Stimulated activated CD8-positive, alpha-beta memory T cell treated with anti-CD3 and anti-CD28 coated beads, Interleukin-4, amount 100 ng/mL, for 4 hours (primary cell): Measurements from ENCODE around the gene POLR1D.
"Not testable (repeated sequence)": the region's sequence is repeated elsewhere in the genome, so short reads cannot be mapped to it uniquely, and the experiment has no call there.

Experiments used
- DNase-seq, 2 donors: peaks; one replicate each; pipeline ENCODE4 v3.0.0-alpha.2; 2020; ENCODE audit warnings: low read depth in 2 of 2, low spot score in 1 of 2

Gene POLR1D

DNA sequence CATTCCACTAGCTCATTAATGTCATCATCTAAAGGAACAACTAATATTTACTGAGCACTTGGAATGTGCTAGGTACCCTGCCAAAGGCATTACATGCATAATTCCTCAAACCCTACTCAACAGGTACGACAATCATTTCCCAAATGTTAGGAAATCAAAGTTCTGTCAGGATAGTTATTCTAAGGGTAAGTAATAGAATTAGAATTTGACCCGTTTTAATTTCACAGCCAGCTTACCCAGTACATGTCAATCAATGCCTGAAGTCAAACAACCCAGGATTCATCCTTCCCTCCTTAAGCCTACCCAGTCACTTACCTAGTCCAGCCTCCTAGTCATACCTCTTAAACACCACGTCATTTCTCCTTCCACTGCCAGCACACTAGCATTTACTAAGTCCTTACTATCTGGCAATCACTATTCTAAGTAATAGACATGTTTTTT lies 3.8 kb upstream of the POLR1D start:
- no peak for DNase-seq

DNA sequence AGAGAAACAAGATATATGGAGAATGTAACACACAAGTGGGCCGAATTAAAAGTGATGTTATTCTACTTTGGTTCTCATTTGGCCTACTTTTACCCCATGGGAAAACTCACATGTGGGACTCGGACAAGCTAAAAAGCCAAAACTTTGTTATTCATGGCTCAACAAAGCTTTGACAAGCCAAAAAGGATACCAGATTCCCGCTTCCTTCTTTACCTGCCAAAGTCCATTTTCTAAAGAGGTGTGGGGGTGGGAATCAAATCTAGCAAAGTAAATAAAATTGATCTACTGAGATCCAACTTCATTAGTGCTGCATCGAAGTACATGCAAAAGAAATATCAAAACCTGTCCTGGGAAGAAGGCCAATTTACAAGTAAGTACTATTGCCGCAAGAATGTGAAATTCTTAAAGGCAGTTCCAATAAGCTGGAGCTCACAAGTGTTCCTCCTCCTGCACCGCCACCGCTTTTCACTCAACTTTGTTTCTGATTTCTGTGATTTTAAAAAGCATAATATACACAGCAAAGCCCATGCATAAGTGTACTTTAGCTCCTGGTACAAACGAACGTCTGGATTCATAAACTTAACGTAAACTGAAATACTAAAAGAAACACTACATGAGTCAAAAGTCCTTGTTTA lies 2.5 kb upstream of the POLR1D start:
- DNase-seq: no peak

DNA sequence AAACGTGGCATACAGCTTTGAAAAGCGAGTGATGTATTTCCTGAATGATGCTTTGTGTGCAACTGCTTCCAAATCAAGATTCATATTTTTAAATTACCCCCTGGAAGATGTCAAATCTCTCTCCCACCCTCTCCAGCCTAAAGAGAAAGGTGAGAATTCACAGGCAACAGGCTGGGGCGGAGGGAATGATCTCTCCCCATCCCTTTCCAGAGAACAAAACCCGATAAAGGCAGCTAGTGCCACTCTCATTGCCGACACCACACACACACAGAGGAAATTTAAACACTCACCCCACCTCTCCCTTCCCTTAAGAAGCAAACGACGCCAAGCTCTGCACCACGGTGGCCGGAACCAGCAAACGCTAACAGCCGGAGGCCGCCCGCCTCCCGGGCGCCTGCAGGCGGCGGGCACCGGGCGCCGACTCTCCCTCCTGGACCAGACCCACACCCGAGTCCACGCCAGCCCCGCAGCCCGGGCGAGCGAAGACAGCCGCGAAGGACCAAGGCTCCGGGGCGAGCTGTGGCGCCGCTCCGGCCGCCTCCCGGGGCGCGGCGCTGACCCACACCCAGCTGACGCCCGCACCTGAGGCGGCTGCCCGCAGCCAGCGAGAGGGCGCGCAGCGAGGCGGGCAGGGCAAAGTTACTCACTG lies 1.8 kb upstream of the POLR1D start:
- DNase-seq: no peak

DNA sequence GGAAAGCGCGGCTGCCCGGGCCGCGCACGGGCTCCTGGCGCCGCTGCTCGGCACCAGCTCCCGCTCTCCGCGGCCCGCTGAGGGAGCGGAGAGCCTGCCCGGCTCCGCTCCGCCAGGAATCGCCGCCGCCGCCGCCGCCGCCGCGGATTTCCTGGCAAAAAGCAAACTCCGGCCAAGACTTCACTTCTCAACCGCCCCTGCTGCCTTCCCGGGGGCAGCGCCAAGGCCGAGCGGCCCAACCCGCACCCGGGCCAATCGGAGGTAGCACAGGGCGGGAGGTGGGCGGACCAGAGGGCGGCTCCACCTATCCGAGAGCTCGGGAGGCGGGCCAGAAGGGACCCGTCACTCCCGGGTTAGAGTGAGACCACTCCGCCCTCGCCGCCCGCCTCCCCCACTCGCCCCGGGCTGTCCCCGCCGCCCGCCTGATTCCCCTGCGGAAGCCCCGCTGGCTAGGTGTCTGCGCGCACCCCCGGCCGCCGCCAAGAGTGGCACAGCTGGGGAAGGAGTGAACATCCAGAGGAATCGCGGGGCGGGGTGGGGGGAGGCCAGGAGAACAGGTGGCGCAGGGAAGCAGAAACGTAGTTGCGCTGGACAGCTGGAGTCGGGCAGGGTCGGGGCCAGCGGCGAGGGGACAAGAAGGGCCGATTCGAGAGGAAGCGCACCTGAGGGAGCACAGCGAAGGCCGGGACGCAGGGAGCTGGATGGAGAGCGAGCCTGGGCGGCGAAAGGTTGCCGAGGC lies 1.1 kb upstream of the POLR1D start, which contains the start of gene LNX2:
Gene LNX2 (minus strand): TSS at position 153 of the 739 bp plus-strand sequence. CDS start 38,826 bp downstream, outside the sequence.
- DNase-seq: peak; percentile 91 to 94

DNA sequence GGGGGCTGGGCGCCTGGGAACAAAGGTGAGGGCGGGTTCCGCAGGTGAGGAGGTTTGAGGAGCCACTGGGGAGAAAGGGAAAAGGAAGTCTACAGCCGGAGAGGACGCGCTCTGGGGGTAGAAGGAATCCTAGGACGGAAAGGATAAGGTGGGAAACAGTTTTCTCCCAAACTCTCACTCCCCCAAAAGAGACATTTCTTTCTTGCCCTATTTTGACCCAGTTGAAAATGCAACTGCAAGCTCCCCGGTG lies 651 bp upstream of the POLR1D start:
- DNase-seq: no peak

DNA sequence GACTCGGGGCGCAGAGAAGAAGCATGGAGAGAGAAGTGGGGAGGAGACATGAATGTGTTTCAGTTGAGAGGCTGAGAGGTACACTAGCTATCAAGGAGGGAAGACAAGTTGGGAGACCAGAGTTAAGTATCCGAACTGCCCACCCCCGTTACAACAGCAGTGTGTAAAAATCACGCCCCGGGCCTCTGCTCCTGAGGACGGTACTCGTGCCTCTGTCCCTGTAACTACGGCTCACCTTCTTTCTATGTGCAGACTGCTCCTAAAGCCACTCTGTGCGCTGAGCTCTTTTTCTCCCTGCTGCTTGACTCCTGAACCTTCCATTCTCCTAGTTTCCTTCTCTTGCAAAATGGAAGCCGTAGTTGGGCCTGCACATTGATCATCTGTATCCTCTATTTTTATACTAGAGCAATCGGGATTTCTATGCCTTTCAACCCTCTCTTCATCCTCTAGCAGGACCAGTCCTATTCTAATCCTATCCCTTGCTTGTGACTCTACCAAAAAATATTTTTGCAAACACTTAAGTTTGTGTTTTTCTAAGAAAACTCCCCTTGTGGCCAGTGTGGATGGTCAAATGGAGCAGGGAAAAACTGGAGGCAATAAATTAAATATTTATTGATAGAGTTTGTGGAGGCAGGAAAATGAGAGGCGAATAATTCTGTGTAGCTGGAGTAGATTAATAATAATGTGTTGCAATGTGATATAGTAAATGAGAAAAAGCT lies 569 bp downstream of the POLR1D start:
- DNase-seq: no peak

DNA sequence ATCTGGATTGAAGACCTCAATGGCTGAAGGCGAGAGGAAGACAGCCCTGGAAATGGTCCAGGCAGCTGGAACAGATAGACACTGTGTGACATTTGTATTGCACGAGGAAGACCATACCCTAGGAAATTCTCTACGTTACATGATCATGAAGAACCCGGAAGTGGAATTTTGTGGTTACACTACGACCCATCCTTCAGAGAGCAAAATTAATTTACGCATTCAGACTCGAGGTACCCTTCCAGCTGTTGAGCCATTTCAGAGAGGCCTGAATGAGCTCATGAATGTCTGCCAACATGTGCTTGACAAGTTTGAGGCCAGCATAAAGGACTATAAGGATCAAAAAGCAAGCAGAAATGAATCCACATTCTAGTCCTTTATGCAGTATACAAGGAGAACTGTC lies 1.2 kb downstream of the POLR1D start:
- no peak for DNase-seq

DNA sequence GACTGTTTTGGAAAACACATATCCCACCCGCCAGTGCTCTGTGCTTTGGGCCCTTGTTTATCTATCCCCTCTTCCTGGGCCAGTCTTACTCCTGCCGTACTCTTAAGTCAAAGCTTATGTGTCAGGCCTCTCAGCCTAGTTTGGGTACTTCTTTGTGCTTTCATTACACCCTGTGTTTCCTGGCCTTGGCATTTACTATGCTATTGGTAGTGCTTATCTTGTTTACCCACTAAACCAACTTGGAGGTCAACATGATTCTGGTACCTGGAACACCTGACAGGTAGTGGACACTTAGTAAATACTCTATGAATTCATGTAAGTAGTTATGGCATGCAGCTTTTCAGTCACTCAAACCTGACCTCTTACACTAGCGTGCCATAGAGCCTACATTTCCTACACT lies 2.4 kb downstream of the POLR1D start:
- no peak for DNase-seq

DNA sequence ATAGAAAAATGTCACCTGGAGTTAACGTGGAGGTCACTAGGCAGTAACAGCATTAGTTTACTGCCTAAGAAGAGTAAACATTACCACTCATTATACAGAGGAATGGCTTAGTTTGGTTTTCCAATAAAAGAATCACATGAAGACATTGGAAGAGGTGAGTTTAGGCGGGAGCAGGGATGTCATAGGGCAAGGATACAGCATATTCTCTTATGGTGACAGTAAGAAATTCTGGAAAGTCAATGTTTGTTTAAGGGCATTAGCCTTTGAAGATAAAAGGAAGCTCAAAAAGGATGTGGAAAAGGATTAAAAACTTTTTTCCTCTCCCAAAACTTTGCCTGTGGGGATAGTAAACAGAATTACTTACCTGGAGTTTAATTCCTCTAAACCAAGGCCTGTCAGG lies 4.1 kb downstream of the POLR1D start:
- DNase-seq: no peak

DNA sequence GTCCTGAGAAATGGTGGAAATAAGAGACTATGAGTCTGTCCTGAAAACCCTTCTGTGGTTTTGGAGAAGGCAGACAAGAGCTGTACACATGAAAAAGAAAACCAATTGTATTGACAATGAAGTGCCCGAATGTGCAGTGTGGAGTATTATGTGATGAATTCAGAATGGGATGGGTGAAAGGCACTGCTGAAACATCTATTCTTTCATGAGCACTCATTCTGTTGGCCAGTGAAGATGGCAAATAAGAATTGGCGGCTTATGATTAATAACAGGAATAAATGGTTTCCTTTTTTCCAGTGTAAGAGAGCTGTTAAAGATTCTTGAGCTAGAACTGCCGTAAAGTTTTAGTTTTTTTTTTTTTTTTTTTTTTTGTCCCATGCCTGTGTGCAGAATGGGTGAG lies 5.7 kb downstream of the POLR1D start:
- no peak for DNase-seq

DNA sequence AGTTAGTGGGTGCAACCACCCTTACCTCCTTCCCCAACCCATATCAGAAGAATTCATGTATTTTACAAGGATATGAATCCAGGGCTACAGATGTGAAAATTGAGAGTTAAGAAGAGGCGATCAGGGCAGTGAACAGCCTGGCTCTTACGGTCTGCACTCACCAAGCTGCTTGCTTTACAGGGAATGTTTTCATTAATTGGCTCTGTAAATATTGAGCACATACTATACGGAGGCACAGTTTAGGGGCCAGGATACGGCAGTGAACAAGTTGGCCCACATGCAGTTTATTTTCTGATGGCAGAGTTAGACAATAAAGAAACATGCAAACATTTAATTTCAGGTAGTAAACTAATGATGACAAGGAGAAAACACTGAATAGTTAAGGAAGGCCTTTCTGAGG lies 6.4 kb downstream of the POLR1D start:
- DNase-seq: no peak

DNA sequence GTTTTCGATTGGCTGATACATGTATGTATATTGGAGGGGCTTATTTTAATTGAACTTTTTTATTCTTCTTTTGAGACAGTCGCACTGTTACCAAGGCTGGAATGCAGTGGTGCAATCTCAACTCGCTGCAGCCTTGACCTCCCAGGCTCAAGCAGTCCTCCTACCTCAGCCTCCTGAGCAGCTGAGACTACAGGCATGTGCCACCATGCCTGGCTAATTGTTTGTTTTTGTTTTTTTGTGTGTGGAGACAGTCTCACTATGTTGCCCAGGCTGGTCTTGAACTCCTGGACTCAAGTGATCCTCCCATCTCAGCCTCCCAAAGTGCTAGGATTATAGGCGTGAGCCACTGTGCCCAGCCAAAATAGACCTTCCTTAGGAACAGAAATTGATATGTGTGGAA lies 7.1 kb downstream of the POLR1D start:
- not testable (repeated sequence) for DNase-seq

DNA sequence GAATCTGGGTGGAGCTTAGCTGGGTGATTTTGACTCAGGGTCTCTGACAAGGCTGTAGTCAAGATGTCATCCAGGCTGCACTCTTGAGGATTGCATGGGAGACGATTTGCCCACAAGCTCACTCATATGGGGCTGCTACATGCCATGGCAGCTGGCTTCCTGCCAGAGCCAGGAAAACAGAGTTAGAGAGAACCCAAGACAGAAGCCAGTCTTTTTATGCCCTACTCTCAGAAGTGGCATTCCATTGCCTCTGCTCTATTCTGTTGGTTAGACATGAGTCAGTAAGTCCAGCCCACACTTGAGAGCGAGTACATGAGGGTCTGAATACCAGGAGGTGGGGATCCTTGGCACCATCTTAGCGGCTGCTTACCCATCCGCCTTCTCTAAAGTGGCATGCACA lies 9.5 kb downstream of the POLR1D start:
- DNase-seq: no peak

DNA sequence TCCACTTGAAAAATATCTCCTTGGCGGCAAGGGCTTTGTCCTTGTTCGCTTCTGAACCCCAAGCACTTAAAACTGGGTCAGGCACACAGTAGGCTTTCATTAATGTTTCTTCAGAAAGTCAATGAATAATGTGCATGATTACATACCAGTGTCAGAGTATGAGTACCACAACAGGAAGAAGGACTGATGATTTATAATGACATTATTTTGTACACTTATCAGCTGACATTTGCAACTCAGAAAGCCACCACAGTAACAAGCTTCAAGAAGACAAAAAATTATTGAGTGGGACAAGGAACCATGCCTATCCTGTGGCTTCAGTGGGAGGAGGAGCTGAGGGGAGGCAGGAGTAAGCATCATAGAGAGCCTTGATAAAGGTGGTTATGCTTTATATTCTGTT lies 10.0 kb downstream of the POLR1D start:
- DNase-seq: no peak

DNA sequence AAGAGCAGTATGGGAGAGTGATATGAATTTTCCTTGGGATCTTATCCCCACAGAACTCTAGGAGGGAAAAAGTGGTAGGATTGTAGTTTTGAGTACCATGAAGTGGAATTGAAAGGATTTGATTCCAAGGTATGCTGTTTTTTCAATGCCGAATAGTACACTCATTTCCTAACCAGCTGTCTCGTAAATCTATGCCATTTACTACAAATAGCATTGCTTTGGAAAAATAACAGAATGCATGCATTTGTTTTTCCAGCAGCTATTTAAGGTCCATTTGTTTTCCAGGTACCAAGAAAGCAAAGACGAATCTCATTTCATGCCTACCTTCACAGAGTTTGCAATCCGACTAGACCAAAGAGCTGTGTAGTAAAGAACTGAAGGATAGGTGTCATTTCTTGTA lies 10.5 kb downstream of the POLR1D start:
- no peak for DNase-seq

DNA sequence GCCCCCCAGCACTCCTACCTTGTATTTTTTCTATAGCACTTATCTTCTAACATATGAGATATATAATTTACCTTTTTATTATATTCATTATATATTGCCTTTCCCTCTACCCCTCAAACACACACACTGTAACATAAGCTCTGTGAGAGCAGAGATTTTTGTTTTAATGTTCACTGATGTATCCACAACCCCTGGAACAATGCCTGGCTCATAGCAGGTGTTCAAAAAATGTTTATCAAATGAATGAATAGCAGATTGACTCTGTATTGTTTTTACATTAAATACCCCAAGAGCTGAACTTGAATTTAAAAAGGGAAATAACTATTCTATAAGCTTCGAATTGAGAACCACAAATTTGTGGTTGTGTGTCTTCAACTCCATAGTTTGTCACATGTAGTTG lies 11.0 kb downstream of the POLR1D start:
- no peak for DNase-seq

DNA sequence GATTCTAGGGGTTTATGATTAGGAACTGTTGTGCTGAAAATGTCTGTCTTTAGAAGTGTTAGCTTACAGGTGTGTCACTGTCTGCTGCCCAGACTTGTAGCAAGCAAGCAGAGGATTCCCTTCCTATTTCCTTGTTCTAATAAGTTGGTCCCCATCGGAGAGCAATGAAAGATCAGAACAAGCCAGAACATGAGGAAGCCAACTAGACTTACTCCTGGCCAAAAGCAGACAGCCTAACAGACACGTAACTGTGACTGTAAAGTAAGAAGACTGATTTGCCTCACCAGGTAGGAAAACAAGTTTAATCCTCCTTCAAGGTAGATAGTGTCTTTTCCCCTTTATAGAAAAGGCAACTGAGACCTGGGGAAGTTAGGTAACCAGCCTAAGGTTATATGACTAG lies 12.5 kb downstream of the POLR1D start:
- DNase-seq: no peak

DNA sequence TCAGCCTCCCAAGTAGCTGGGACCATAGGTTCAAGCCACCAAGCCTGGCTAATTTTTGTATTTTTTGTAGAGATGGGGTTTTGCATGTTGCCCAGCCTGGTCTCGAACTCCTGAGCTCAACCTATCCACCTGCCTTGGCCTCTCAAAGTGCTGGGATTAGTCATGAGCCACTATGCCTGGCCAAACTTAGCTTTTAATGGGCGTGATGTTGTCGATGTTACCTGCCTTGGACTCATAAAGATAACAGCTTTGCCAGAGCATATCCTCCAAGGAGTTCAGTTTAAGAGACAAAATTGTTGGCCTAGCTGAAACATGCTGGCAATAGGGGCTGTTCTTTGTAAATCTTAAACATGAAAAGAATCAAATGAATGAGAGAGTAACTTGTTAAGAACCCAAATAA lies 13.1 kb downstream of the POLR1D start:
- no peak for DNase-seq

DNA sequence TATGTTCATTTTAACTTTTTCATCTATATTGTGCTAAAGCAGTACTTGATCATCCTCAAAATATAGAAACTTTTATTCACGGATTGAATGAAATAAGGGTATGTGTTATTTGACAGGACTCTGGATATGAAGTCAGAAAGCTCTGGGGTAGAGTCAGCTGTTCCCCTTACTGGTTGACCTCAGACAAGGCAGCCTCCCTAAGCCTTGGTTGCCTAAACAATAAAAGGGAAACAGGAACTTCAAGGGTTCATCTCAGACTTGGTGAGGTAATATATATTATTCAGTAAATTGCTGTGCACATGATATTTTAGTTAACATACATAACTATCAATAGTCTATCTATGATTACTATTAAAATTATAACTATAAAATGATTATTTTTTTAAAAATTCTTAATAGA lies 13.6 kb downstream of the POLR1D start:
- no peak for DNase-seq

DNA sequence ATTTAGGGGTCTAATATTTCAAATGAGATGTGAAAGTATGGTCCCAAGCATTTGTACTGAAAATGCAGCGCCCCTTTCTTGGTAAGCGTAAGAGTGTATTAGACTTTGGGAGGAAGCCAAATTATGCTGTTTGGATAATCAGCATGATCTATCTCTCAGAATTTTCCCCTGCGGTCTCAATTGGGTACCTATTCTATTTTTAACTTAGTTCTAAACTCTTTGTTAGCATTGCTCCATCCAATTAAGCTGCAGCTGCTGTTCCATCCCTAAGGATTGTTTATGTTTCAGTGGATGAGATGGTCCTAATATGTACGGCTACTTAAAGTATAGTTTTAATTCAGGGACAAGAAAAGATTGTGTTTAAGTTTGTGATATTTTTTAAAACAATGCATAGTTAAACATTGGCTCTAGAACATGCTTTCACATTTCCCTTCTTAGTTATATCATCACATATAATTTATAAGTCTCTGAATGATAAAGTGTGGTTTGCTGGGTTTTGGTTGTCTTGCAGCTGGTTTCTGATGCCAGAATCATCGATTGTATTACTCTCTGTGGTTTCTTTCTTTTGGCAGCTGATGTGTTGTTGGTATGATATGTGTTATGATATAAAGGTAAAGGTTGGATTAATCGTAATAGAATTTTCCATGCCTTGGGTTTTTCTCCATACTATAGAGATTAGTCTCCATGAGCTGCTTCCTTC lies 15.0 kb downstream of the POLR1D start:
- DNase-seq: no peak

DNA sequence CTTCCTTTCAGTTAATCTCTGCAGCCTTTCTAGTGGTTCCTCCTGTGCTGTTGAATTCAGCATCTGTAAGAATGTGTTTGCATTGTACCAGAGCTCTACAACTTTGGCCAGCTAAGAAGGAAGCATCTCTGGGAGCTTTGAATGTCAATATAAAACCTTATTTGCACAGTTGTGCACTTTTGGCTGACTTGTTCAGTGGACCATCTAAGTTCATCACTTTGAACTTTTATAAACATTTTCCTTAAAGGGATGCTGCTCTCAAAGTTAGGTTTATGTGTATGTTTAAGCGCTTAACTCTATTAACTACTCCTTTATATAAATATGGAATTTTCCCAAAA lies 15.6 kb downstream of the POLR1D start:
- no peak for DNase-seq

DNA sequence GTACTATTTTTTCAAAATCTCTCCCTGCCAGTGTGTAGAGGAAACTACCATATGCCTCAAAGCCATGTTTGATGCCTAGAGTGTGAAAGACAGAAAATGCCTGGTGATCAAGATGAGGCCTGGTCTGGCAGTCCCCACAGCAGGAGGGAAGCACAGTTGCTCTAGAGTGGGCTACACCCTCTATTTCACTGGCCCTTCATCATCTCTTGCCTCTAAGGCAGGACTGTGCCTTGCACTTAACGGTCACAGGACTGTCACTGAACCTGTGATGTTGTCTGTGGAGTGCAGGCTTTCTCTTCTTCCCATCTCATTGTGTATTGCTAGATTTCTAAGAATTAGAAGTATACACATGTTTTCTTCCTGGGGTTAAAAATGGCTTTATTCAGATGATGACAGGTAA lies 16.3 kb downstream of the POLR1D start:
- no peak for DNase-seq
